NCI-H187 (cell line): Measurements from ENCODE around the gene MNS1.
"Not testable (repeated sequence)": the region's sequence is repeated elsewhere in the genome, so short reads cannot be mapped to it uniquely, and the experiment has no call there.

Source experiments
- DNase-seq, 2 experiments: peaks; one replicate each; lab custom pipeline; 2025; lab: John Stamatoyannopoulos, UW

The MNS1 gene

DNA sequence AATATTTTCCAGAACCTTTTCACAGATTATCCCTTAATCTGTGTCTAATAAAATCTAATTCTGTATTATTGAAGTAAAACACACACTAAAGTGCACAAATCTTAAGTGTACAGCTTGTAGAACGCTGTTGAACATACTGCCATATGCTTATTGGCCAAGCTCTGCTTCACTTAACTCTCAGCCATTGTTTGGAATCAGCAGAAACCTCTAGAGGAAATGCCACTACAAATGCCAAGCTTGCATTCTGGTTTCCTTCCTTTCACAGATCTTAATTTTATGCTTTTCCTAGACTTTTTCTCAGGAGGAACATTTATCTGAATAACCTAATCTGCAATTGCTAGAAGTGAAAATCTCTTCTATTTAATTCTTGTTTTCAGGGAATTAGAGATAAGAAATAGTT lies 10.1 kb downstream of the MNS1 start:
- DNase-seq = no peak

DNA sequence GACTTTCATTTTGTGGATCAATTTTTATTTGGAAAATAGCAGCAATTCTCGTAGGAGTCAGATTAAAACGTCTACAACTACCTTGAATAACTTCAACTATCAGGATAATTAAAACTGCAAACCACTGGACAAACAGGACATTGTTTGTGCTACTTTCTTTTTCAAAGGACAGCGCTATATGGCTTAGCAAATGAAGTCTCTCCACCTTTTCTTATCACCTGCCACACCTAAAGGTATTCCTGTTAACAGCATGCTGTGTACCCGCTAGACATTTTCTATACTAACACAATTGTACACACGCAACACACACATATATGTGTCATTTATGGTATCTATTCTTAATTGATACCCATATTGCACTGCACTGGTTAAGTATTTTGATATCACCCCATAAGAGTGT lies 19.2 kb downstream of the MNS1 start:
- DNase-seq = no peak

DNA sequence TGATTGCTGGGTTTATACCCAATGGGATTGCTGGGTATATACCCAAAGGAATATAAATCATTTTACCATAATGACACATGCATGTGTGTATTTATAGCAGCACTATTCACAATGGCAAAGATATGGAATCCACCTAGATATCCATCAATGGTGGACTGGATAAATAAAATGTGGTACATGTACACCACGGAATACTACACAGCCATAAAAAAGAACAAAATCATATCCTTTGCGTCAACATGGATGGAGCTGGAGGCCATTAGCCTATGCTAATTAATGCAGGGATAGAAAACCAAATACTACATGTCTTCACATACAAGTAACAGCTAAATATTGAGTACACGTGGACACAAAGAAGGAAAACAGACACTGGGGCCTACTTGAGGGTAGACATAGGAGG lies 22.6 kb downstream of the MNS1 start:
- DNase-seq = no peak

DNA sequence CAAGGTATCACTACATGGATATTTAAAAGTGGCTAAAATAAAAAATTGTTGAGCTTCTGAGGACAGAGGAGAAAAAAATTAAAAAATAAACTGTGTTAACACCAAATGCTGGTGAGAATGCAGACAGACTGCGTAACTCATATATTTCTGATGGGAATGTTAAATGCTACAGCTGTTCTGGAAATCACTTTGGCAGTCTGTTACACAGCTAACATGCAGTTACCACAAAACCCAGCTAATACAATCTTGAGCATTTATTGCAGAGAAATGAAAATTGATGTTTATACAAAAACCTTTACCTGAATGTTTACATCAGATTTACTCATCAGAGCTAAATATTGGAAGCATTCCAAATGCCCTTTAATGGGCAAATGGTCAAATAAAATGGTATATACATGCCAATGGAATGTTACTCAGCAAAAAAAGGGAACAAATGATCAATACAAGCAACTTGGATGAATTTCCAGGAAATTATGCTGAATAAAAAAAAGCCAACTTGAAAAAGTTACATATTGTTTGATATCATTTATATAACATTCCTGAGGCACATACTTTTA lies 24.6 kb downstream of the MNS1 start:
- no peak for DNase-seq

DNA sequence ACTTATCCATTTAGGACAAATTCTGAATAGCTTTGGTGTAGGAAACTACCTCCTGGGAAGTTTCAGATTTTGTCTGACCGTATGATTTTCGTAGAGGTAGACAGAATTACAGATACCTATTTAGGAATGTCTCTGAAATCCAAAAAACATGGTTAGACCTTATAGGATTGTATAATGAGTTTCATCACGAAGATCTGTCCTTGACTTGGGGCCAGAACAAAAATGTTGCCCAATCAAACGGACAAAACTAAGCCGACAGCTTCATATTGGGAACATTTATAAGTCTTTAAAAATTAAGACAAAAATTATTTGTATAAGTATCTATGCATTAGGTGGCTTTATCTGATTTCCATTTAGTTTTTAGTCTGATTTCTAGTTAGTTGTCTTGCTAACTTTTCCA lies 32.6 kb downstream of the MNS1 start:
- DNase-seq = no peak

DNA sequence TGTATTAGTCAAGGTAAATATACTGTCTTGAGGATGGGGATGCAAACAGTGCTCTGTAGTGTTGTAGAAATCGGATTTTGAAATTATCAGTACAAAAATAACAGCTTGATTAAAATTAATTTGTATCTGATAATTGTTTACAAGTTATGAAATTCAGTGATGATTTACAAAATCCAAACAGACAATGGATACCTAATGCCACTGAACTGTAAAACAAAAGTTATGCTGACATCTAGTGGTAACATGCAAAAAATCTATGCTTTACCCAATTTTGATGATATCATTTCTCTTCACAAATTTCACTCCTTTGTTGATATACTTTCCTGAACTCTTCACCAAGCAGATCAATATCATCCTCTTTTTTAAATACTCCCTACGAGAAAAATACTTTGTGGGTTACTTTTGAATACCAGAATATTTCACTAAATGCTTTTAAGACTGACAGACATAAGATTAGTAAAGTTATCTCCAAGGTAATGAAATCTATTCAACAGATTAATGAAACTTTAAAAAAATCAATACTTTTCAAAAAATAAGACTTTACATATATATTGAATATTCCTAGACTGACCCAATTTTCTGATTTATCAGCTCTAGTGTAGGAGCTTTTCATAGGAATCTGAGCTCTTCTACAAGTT lies 36.0 kb downstream of the MNS1 start:
- no peak for DNase-seq

DNA sequence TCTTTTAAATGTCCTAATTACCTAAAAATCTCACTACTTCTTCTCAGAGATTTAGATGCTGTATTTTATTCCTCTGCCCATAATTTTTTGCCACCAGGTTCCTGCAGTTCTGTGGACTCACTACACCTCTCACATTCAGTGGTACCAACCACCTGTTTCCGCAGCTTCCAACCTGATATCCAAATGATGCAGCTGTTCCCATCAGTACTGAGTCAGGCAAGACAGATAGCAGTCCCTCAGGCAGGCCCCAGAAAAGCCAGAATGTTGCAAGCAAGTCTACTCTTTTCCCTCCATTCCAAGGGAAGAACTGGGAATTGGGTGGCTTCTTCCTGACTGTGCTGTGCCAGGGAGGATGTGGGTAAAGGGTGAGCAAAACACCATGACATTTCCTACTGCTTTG lies 39.0 kb downstream of the MNS1 start:
- DNase-seq = no peak

DNA sequence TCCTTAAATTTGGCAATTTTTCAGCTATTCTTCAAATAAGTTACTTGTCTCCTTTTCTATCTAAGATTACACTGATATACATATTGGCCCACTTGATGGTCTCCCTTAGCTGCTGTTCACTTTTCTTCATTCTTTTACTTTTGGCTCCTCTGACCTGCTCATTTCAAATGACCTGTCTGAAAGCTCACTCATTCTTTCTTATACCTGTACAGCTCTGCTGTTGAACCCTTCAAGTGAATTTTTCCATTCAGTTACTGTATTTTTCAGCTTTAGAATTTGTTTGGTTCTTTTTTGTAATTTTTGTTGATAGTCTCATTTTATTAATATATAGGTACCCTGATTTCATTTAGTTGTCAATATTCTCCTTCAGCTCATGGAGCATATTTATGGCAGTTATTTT lies 39.7 kb downstream of the MNS1 start:
- DNase-seq = no peak

DNA sequence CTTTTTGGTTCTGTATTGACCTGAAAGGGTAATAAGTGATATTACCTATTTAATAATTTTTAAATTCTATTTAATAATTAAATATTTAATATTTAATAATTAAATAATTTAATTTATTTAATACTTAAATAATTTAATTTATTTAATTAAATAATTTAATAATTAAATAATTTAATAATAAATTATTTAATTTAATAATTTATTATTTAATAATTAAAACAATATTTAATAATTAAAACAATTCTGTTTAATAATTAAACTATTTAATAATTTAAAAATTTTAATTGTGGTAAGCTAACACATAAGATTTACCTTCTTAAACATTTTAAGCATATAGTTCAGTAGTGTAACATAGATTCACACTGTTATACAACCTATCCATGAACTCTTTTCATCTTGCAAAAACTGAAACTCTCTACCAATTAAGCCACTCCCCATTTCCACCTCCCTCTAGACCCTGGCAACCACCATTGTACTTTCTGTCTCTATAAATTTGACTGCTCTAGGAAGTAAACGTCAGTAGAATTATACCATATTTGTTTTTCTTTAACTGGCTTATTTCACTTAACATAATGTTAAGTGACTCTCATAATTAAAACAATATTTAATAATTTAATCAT lies 51.7 kb downstream of the MNS1 start:
- not testable (repeated sequence) for DNase-seq

DNA sequence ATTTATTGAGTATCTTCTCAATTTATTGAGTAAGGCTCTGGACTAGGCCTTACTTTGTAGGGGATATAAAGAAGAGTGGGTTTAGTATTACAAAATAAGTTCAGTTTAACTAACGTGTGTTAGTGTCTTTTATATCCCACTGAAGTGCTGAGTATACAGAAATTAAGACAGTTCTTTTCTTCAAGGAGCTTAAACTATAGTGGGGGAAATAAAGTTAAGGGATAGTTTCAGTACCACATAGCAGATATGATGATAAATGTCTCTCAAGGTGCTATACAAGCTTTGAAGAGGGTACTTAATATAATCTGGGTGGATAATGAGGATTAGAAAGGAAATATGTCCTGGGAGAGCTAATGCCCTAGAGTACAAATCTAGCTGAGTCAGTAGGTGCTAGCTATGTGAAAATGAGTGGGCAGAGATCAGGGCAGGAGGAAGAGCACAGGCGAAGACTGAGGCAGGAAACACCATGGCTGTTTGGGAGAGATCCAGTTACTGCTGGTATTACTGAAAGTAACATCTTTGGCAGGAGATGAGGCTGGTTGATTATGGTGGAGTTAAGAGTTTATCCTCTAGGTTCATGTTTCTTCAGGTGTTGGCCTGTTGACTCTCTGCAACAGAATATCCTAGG lies 53.7 kb downstream of the MNS1 start:
- DNase-seq = no peak

DNA sequence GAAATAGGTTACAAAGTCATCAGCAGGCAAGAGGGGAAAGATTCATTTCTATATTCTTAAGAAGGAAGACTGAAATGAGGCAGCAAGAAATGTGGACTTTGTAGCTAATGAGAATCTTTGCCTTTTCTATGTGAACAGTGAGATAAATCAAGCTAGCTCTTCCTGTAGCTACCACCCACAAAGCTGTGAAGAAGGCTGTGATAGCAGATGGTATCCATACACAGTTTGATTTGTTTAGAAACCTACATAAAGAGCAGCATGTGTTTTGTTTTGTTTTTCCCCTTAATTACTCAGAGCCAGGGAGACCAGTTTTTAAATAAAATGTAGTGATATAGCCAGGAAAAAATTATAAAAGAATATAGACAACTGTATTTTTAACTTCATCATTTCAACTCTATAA lies 54.2 kb downstream of the MNS1 start:
- DNase-seq = no peak

DNA sequence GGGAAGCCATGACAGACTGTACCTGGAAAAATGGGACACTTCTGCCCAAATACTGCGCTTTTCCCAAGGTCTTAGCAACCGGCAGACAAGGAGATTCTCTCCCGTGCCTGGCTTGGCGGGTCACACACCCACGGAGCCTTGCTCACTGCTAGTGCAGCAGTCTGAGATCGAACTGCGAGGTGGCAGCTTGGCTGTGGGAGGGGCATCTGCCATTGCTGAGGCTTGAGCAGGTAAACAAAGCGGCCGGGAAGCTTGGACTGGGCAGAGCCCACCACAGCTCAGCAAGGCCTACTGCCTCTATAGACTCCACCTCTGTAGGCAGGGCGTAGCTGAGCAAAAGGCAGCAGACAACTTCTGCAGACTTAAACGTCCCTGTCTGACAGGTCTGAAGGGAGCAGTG lies 65.7 kb downstream of the MNS1 start:
- not testable (repeated sequence) for DNase-seq

DNA sequence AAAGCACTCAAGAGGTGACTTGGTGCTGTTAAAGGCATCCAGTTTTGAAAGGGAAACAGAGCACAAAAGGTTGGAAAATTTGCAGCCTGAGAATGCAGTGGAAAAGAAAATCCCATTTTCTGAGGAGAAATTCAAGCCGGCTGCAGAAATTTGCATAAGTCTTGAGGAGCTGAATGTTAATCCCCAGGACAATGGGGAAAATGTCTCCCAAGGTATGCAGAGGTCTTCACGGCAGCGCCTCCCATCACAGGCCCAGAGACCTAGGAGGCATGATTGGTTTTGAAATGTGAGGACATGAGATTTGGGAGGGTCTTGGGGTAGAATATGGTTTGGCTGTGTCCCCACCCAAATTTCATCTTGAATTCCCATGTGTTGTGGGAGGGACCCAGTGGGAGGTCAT lies 67.6 kb downstream of the MNS1 start:
- not testable (repeated sequence) for DNase-seq

DNA sequence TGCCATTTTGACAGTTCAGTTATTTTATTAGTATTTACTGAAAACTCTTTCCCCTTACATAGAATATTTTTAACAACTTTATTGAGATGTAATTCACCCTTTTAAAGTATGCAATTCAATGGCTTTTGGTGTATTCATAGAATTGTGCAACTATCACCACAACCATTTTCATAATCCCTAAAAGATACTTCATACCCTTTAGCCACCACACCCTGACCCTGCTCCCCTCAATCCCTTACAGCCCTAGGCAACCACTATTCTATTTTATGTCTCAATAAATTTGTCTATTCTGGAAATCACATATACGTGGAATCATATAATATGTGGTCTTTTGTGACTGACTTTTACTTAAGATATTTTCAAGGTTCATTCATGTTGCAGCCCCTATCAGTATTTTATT lies 70.0 kb downstream of the MNS1 start:
- no peak for DNase-seq

DNA sequence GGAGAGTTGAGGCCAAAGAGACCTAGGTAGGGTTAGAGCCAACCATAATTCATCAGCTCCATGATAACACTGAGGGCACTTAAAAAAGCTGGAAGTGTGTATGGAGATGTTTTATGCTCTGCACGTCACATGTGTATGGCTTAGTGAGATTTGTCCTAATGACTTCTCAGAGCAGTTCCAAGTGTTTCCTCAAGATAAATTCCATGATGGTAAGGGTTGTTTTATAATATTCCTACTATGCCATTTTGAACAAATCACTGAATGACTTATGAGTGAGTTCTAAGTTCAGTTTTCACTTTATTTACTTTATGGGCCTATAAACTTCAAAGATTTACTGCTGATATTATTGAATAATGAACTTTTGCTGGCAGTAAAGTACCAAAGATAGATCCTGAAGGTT lies 71.7 kb downstream of the MNS1 start:
- DNase-seq = no peak

DNA sequence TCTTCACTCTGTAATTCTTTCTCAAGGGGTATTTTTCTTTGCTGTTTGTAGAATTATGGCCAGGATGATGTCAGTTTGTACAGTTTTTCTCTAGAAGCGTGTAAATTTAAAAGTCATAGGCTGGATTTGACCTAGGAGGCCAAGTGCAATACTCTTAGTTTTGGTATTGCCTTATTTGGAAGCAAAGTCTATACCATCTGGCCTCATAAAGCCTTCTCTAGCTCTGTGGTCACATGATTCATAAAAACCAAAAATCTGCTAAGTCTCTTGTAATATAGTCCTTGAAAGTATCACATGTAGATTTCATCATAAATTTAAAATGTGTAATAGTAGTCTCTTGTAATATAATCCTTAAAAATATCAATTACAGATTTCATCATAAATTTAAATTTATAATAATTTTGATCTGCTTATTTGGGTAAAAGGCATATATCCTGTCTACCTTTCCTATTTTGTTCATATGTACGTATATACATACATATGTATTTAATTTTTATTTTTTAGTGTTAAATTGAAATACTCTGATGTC lies 74.1 kb downstream of the MNS1 start:
- DNase-seq = no peak

DNA sequence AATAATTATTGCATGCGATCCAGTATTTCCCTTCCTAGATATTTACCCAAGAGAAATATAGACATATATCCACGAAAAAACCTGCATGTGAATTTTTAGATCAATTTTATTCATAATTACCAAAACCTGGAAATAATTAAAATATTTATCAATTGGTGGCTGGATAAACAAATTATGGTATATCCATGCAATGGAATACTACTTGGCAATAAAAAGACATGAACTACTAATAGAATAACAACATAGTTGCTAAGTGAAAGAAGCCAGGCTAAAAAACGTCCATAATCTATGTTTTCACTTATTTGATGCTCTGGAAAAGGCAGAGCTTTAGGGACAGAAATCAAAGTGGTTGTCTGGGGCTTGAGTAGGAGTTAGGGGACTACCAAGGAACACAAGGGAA lies 79.0 kb downstream of the MNS1 start:
- no peak for DNase-seq

DNA sequence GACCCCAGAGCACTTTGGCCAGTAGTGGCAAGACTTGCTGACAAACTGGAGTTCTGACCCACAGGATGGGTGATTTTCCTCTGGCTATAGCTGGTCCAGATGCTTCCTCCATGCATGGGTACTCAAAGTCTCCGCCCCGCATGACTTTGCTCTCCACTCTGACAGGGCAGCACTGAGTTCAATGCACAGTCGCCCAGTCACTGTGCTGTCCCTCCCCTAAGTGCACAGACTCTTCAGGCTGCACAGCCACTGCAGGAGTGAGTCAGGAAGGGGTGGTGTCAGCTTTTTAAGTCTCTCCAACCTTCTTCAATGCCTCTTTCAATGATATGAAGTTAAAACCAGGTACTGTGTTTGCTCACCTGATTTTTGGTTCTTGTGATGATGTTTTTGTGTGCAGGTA lies 81.9 kb downstream of the MNS1 start:
- no peak for DNase-seq
